Adipose tissue (tissue), 3 donors: ENCODE results near the gene OR52E2. TPM values are rescaled to one million over a fixed set of nuclear protein-coding genes. Genes with fewer than 3 reads are reported as not detected.

Experiments
- H3K27ac ChIP-seq: one replicate; pipeline ENCODE4 v1.5.1; 2013; ENCODE audit warnings: low read depth, low read length
- WGBS, 3 donors: extraction: QIAGEN DNeasy Blood & Tissue Kit; methylation state at CpG; one replicate each; pipeline ENCODE4 v1.1.7; 2013; 5-methylcytosine and 5-hydroxymethylcytosine counted together
- polyA plus RNA-seq, 3 donors: library from polyadenylated mRNA; stranded (reverse); fragments of 200-250 nt; gene quantifications; one replicate each; pipeline ENCODE4 v1.2.3, GENCODE V29; 2013
- donor health status: healthy with polysubstance abuse.
- donor health status: Bipolar disorder and iron deficiency.
- donor health status: healthy.

OR52E2 gene
- polyA plus RNA-seq, 3 donors: not detected

DNA sequence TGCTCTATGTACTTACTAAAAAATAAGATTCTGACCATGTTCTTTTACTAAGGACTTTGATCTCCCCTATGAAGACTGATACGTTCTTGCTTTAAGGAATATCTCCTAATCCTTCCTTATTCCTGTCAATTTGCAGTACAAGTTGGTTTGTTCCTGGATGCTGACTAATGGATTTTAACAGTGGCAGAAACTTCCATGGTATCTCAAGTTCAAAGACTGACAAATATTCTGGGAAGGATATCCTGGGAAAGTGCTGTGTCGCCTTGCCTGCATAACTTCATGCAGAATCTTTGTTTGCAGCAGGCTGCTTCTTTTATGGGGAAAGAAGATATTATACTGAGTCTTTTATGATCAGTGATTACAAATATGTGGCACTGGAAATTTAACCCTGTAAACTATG, 21.5 kb downstream of the OR52E2 start:
- WGBS, 3 donors: 41 to 76% (median 58%) methylated on average over 2 of the region's 2 CpGs
- no peak overlapping the region for H3K27ac ChIP-seq

GRCh38 chr11:5036669-5037068, 22.8 kb downstream of the OR52E2 start:
- 78 to 87% (median 83%) methylated on average over 2 of the region's 2 CpGs for WGBS, 3 donors
- no peak overlapping the region for H3K27ac ChIP-seq

- no peak overlapping the region for H3K27ac ChIP-seq
- WGBS, 3 donors: 80 to 95% (median 90%) methylated on average over 2 of the region's 2 CpGs
These were observed 37.4 kb downstream of the OR52E2 start for GRCh38 chr11:5021996-5022395.

DNA sequence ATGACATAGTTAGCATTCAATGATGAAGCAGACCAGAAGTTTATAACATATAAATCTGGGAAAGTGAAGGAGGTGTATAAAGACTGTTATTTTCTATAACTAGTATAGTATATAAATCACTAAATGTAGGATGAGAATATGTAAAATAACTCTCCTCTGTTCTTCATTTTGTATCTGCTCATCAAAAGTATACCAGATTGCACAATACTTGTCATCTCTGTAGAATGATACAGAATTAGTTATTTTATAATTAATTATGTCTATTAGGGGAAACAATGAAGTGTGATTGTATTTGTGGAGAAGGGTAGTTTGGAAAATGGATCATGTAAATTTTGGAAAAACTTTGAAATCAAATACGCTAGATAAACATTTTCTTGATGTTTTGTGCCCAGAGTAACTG, 46.4 kb downstream of the OR52E2 start:
- WGBS, 3 donors: 81 to 94% (median 88%) methylated on average over 1 of the region's 1 CpG
- no peak overlapping the region for H3K27ac ChIP-seq

GRCh38 chr11:5011254-5011653, 48.2 kb downstream of the OR52E2 start:
- WGBS, 3 donors: 62 to 72% (median 71%) methylated on average over 8 of the region's 8 CpGs
- no peak overlapping the region for H3K27ac ChIP-seq

Other genes with a start within 250 kb of the OR52E2 start
- not detected for gene OR51F2, start 238.3 kb downstream of the OR52E2 start, polyA plus RNA-seq
- not detected for gene OR51S1, start 210.4 kb downstream of the OR52E2 start, polyA plus RNA-seq
- gene OR51T1, start 177.7 kb downstream of the OR52E2 start, polyA plus RNA-seq: not detected
- gene OR51A7, start 155.8 kb downstream of the OR52E2 start, polyA plus RNA-seq: not detected
- not detected for gene OR51G2, start 140.3 kb downstream of the OR52E2 start, polyA plus RNA-seq
- not detected for gene OR51G1, start 135.3 kb downstream of the OR52E2 start, polyA plus RNA-seq
- not detected for gene OR51A4, start 112.0 kb downstream of the OR52E2 start, polyA plus RNA-seq
- gene OR51A2, start 103.9 kb downstream of the OR52E2 start, polyA plus RNA-seq: not detected
- not detected for gene OR51L1, start 64.8 kb downstream of the OR52E2 start, polyA plus RNA-seq
- not detected for gene OR52J3, start 13.1 kb downstream of the OR52E2 start, polyA plus RNA-seq
- gene OR52E1, start 9.9 kb upstream of the OR52E2 start, polyA plus RNA-seq: not detected
- not detected for gene OR52A5, start 78.7 kb upstream of the OR52E2 start, polyA plus RNA-seq
- not detected for gene OR52A1, start 95.1 kb upstream of the OR52E2 start, polyA plus RNA-seq
- not detected for gene OR51V1, start 141.1 kb upstream of the OR52E2 start, polyA plus RNA-seq
- gene HBB, start 167.4 kb upstream of the OR52E2 start, polyA plus RNA-seq: 100 to 1,000 TPM in 1 of 3 donors, 10 to 100 TPM in 2; 12.9 to 541 (median 41.6) TPM
- gene HBD, start 174.9 kb upstream of the OR52E2 start, polyA plus RNA-seq: under 1 TPM in 1 of 3 donors, not detected in 2; 0.30 TPM
- gene HBG1, start 190.2 kb upstream of the OR52E2 start, polyA plus RNA-seq: not detected
- gene HBG2, start 195.2 kb upstream of the OR52E2 start, polyA plus RNA-seq: not detected
- under 1 TPM in 2 of 3 donors, not detected in 1; 0.10 to 0.14 TPM for gene HBE1, start 210.3 kb upstream of the OR52E2 start, polyA plus RNA-seq
- not detected for gene OR51B4, start 242.3 kb upstream of the OR52E2 start, polyA plus RNA-seq